DOHH2 (cell line): ENCODE data around the gene PTPRCAP.

Experiments used
- H3F3A ChIP-seq: fragments of 200-600 bp; sonication (generic), shearing (Covaris generic); 2 replicates; pipeline ENCODE4 v1.6.0; 2016; ENCODE audit warnings: antibody characterized with exemption, mild to moderate bottlenecking; ENCODE audit not compliant: control insufficient read depth, insufficient read depth
- H3K27ac ChIP-seq: fragments of 200-600 bp; sonication (generic); 2 replicates; pipeline ENCODE4 v1.5.1; 2014; ENCODE audit warnings: low read depth, mild to moderate bottlenecking, low read length, moderate library complexity
- H3K27me3 ChIP-seq: fragments of 200-600 bp; sonication (generic); 2 replicates; pipeline ENCODE4 v1.6.1; 2014; ENCODE audit warnings: mild to moderate bottlenecking, low read length, mixed read lengths; ENCODE audit not compliant: control insufficient read depth
- H3K36me3 ChIP-seq: fragments of 200-600 bp; sonication (generic); 2 replicates; pipeline ENCODE4 v1.6.1; 2014; ENCODE audit warnings: mild to moderate bottlenecking, low read length, moderate library complexity, mixed read lengths; ENCODE audit not compliant: control insufficient read depth
- H3K4me1 ChIP-seq: fragments of 200-600 bp; sonication (generic); 2 replicates; pipeline ENCODE4 v1.6.1; 2014; ENCODE audit warnings: mild to moderate bottlenecking, low read length, mixed read lengths; ENCODE audit not compliant: control insufficient read depth
- H3K4me2 ChIP-seq: fragments of 200-600 bp; sonication (generic); 2 replicates; pipeline ENCODE4 v1.6.0; 2014; ENCODE audit warnings: mild to moderate bottlenecking, low read length, moderate library complexity
- H3K4me3 ChIP-seq: fragments of 200-600 bp; sonication (generic); 2 replicates; pipeline ENCODE4 v1.5.1; 2014; ENCODE audit warnings: mild to moderate bottlenecking, low read length, mixed read lengths
- H3K79me2 ChIP-seq: fragments of 200-600 bp; sonication (generic); 2 replicates; pipeline ENCODE4 v1.6.1; 2014; ENCODE audit warnings: mild to moderate bottlenecking, low read length, mixed read lengths; ENCODE audit not compliant: control insufficient read depth
- H3K9me2 ChIP-seq: fragments of 200-600 bp; sonication (generic); replicated peaks from 2 replicates; pipeline ENCODE4 v1.6.1; 2014; ENCODE audit warnings: mild to moderate bottlenecking, low read length, mixed read lengths; ENCODE audit not compliant: control insufficient read depth
- H3K9me3 ChIP-seq: fragments of 200-600 bp; sonication (generic); 2 replicates; pipeline ENCODE4 v1.6.1; 2014; ENCODE audit warnings: antibody characterized with exemption, low read length, mixed read lengths; ENCODE audit not compliant: control insufficient read depth, insufficient read depth
- H4K20me1 ChIP-seq: fragments of 200-600 bp; sonication (generic); 2 replicates; pipeline ENCODE4 v1.6.0; 2014; ENCODE audit warnings: low read depth, mild to moderate bottlenecking, antibody characterized with exemption, low read length, moderate library complexity; ENCODE audit not compliant: control insufficient read depth, insufficient read depth
- CTCF ChIP-seq: fragments of 200-600 bp; sonication (generic); IDR thresholded peaks from one replicate; pipeline ENCODE4 v1.5.1; 2014; ENCODE audit warnings: antibody characterized with exemption, mild to moderate bottlenecking, low read depth, low read length; ENCODE audit not compliant: poor library complexity, severe bottlenecking
- EZH2phosphoT487 ChIP-seq: fragments of 200-600 bp; sonication (generic); IDR thresholded peaks from 2 replicates; pipeline ENCODE4 v1.6.1; 2017; ENCODE audit warnings: borderline replicate concordance, mild to moderate bottlenecking, antibody characterized with exemption, low read length, moderate library complexity, mixed read lengths

The PTPRCAP gene

GRCh38 chr11:67468456-67468758 lies 30.9 kb upstream of the PTPRCAP start:
- H4K20me1 ChIP-seq = no peaks in the 10 kb centered on the region
- H3K4me1 ChIP-seq = peaks cover 64% of the 10 kb centered on the region
- peak overlapping the region; percentile 77 for H3K4me3 ChIP-seq
- peaks cover 3% of the 10 kb centered on the region; the same call in 1 of the 2 replicates for H3F3A ChIP-seq
- peaks cover 28% of the 10 kb centered on the region for H3K79me2 ChIP-seq
- peaks cover 21% of the 10 kb centered on the region for H3K36me3 ChIP-seq
- H3K9me2 ChIP-seq = no peaks in the 10 kb centered on the region
- no peaks in the 10 kb centered on the region for H3K27me3 ChIP-seq
- peak overlapping the region; percentile 39 for H3K27ac ChIP-seq
- H3K4me2 ChIP-seq = peak overlapping the region; percentile 95
- TF ChIP-seq EZH2phosphoT487 (no peak), CTCF (no peak)
- H3K9me3 ChIP-seq = no peaks in the 10 kb centered on the region

- TF ChIP-seq CTCF = no peak
- TF ChIP-seq EZH2phosphoT487 = no peak
- peaks cover 64% of the 10 kb centered on the region for H3K4me1 ChIP-seq
Observed at GRCh38 chr11:67468056-67468455, 30.6 kb upstream of the PTPRCAP start.

GRCh38 chr11:67466962-67467771 lies 29.7 kb upstream of the PTPRCAP start:
- Histone ChIP-seq H3F3A (peaks cover 3% of the 10 kb centered on the region; the same call in 1 of the 2 replicates), H3K4me2 (peak overlapping the region; percentile 95), H3K4me3 (peak overlapping the region; percentile 77), H3K9me2 (no peaks in the 10 kb centered on the region), H3K27ac (peak overlapping the region; percentile 39), H3K4me1 (peaks cover 66% of the 10 kb centered on the region), H4K20me1 (no peaks in the 10 kb centered on the region), H3K36me3 (peaks cover 21% of the 10 kb centered on the region), H3K79me2 (peaks cover 28% of the 10 kb centered on the region), H3K9me3 (no peaks in the 10 kb centered on the region), H3K27me3 (no peaks in the 10 kb centered on the region)
- no peak for TF ChIP-seq CTCF
- TF ChIP-seq EZH2phosphoT487 = no peak

More at GRCh38 chr11:67468056-67468455, 30.6 kb upstream of the PTPRCAP start:
- H3K4me2 ChIP-seq = peak overlapping the region; percentile 95
- H3K9me3 ChIP-seq = no peaks in the 10 kb centered on the region
- no peaks in the 10 kb centered on the region for H3K27me3 ChIP-seq
- H3K27ac ChIP-seq = peak overlapping the region; percentile 39
- H3K4me3 ChIP-seq = peak overlapping the region; percentile 77
- H3K9me2 ChIP-seq = no peaks in the 10 kb centered on the region
- H3F3A ChIP-seq = peaks cover 3% of the 10 kb centered on the region; the same call in 1 of the 2 replicates
- no peaks in the 10 kb centered on the region for H4K20me1 ChIP-seq
- H3K36me3 ChIP-seq = peaks cover 21% of the 10 kb centered on the region
- peaks cover 28% of the 10 kb centered on the region for H3K79me2 ChIP-seq
